Mesendoderm (in vitro differentiated cells): ENCODE data around the gene SPECC1L.

Source experiments
- DNase-seq: peaks from one replicate; pipeline ENCODE4 v3.0.0; 2013
- H2AK5ac ChIP-seq: 2 replicates; pipeline ENCODE4 v1.6.1; 2013; ENCODE audit warnings: low read length, inconsistent platforms
- H2BK120ac ChIP-seq: 2 replicates; pipeline ENCODE4 v1.6.1; 2013; ENCODE audit warnings: low read depth, mild to moderate bottlenecking, low read length, moderate library complexity, mixed read lengths
- H2BK15ac ChIP-seq: replicated peaks from 2 replicates; pipeline ENCODE4 v1.6.1; 2013; ENCODE audit warnings: low read depth, mild to moderate bottlenecking, moderate library complexity
- H2BK5ac ChIP-seq: 2 replicates; pipeline ENCODE4 v1.6.1; 2013; ENCODE audit warnings: low read length, inconsistent platforms
- H3K18ac ChIP-seq: 2 replicates; pipeline ENCODE4 v1.6.1; 2013; ENCODE audit warnings: mild to moderate bottlenecking, low read length, mixed read lengths
- H3K23ac ChIP-seq: one replicate; pipeline ENCODE4 v1.6.1; 2013; ENCODE audit warnings: low read length
- H3K27ac ChIP-seq: 2 replicates; pipeline ENCODE4 v1.5.1; 2013; ENCODE audit warnings: low read depth, mild to moderate bottlenecking, inconsistent platforms, low read length, moderate library complexity
- H3K27me3 ChIP-seq: 2 replicates; pipeline ENCODE4 v1.6.1; 2013; ENCODE audit warnings: low read length, control low read depth, mild to moderate bottlenecking, inconsistent platforms; ENCODE audit not compliant: insufficient read depth, poor library complexity
- H3K36me3 ChIP-seq: 2 replicates; pipeline ENCODE4 v1.6.1; 2013; ENCODE audit warnings: low read length, inconsistent platforms; ENCODE audit not compliant: control insufficient read depth, insufficient read depth
- H3K4ac ChIP-seq: one replicate; pipeline ENCODE4 v1.6.1; 2013; ENCODE audit warnings: low read depth, mild to moderate bottlenecking, low read length, moderate library complexity
- H3K4me1 ChIP-seq: 2 replicates; pipeline ENCODE4 v1.6.1; 2013; ENCODE audit warnings: low read depth, low read length, inconsistent platforms; ENCODE audit not compliant: control insufficient read depth
- H3K4me2 ChIP-seq: 2 replicates; pipeline ENCODE4 v1.6.1; 2013; ENCODE audit warnings: low read length
- H3K4me3 ChIP-seq: 2 replicates; pipeline ENCODE4 v1.5.1; 2013; ENCODE audit warnings: mild to moderate bottlenecking, low read length
- H3K56ac ChIP-seq: one replicate; pipeline ENCODE4 v1.6.1; 2013; ENCODE audit warnings: low read length
- H3K79me1 ChIP-seq: 2 replicates; pipeline ENCODE4 v1.6.1; 2013; ENCODE audit warnings: low read length, inconsistent platforms
- H3K79me2 ChIP-seq: 2 replicates; pipeline ENCODE4 v1.6.1; 2013; ENCODE audit warnings: mild to moderate bottlenecking, low read length; ENCODE audit not compliant: control insufficient read depth, insufficient read depth
- H3K9ac ChIP-seq: 2 replicates; pipeline ENCODE4 v1.6.1; 2013; ENCODE audit warnings: low read length, inconsistent platforms
- H4K5ac ChIP-seq: one replicate; pipeline ENCODE4 v1.6.1; 2013; ENCODE audit warnings: low read length
- H4K8ac ChIP-seq: one replicate; pipeline ENCODE4 v1.6.1; 2013; ENCODE audit warnings: low read depth, mild to moderate bottlenecking, control low read depth, low read length, moderate library complexity
- WGBS: extraction: QIAGEN DNeasy Blood & Tissue Kit; methylation state at CpG from one replicate; pipeline ENCODE4 v1.1.7; 2013; ENCODE audit warnings: low lambda C conversion rate, missing lambda C conversion rate; ENCODE audit not compliant: insufficient coverage; ENCODE audit errors: extremely low coverage; 5-methylcytosine and 5-hydroxymethylcytosine counted together

The SPECC1L gene

DNA sequence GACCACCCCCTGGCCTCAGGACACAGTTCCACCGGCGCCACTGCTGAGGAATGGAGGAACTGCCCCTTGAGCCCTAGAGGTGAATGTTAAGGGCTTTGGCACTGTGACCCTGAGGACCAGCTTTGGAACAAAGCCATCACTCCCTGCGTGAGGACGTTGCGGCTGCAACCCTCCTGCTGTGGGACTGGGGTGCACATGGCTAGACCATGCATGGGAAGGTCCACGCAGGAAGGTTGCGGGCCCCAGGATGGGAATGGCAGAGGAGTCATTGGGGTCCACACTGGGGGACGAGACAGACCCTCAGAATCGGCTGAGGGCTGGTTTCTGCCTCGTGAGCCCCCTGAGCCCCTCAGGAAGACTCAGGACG lies 150.3 kb downstream of the SPECC1L start:
- Histone ChIP-seq H3K79me1 (no peaks in the 10 kb centered on the region), H3K9ac (no peak overlapping the region), H3K56ac (no peak overlapping the region), H3K27ac (no peak overlapping the region), H2AK5ac (no peak overlapping the region), H2BK15ac (no peak overlapping the region), H3K27me3 (no peaks in the 10 kb centered on the region), H3K4me2 (no peak overlapping the region), H3K79me2 (no peaks in the 10 kb centered on the region), H3K23ac (no peak overlapping the region), H4K8ac (no peak overlapping the region), H3K36me3 (peaks cover 2% of the 10 kb centered on the region), H4K5ac (no peak overlapping the region), H3K4me1 (no peaks in the 10 kb centered on the region), H2BK120ac (no peak overlapping the region), H3K4me3 (no peak overlapping the region), H3K18ac (no peak overlapping the region), H2BK5ac (no peak overlapping the region), H3K4ac (no peak overlapping the region)
- WGBS: no CpG with 5 or more reads among the region's 11 CpGs
- DNase-seq: no peak

DNA sequence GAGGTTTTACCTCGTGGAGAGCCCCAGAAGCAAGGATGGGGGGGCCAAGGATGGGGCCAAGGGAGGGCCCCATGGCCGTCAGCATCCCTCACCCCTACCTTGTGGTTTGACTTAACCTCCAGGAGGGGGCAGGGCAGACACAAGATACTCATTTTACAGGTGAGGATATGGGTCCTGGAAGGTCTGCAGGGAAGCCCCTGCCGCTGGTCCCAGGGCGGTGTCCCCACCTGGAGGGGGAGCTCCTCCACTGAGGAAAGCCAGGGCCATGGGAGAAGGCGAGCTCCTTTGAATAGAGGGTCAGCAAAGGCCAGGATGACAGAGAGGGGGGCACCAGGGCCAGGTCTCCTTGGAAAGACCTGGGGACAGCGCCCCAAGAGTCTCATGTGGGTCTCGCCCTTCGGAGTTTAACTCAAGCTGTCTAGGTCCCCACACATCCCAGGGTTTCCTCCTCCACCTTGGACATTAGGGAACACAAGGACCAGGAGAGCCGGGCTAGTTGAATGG lies 150.8 kb downstream of the SPECC1L start:
- no CpG with 5 or more reads among the region's 9 CpGs for WGBS
- peak; percentile 93 for DNase-seq

DNA sequence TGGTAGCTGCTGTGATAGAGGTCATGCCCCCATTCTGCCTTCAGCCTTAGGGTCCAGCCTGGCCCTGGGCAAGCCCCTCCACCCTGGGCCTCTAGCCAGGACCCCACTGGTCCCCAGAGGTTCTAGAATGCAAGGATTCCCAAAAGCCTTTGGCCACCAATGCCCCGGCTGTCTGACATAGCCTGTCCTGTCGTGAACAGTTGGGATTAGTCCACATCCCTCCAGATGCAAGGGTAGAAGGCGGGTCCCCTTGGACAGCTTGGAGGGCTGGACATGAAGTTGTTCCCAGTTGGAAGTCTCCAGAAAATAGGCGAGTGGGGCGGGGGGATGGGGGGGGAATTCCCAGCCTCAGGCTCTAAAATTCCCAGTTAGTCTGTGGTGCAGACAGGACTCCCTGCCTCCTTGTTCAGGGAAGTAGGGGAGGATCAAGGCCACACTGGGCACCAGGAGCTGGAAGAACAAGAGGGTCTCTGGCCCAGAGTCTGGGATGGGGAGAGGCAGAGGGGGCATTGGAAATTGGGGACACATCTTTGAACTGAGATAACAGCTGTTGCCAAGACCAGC lies 151.6 kb downstream of the SPECC1L start:
- Histone ChIP-seq H3K23ac (no peak overlapping the region), H3K79me1 (no peaks in the 10 kb centered on the region), H3K18ac (no peak overlapping the region), H4K8ac (no peak overlapping the region), H2AK5ac (peak overlapping the region; percentile 74), H3K27ac (no peak overlapping the region), H3K27me3 (no peaks in the 10 kb centered on the region), H3K79me2 (no peaks in the 10 kb centered on the region), H2BK120ac (no peak overlapping the region), H3K4me3 (no peak overlapping the region), H3K4me1 (no peaks in the 10 kb centered on the region), H3K9ac (no peak overlapping the region), H4K5ac (no peak overlapping the region), H2BK5ac (no peak overlapping the region), H2BK15ac (no peak overlapping the region), H3K4ac (no peak overlapping the region), H3K36me3 (peaks cover 2% of the 10 kb centered on the region), H3K4me2 (no peak overlapping the region), H3K56ac (no peak overlapping the region)
- no CpG with 5 or more reads among the region's 5 CpGs for WGBS
- no peak for DNase-seq

More for the DNA sequence above, 150.8 kb downstream of the SPECC1L start:
- Histone ChIP-seq H4K8ac (no peak overlapping the region), H2AK5ac (no peak overlapping the region), H2BK5ac (no peak overlapping the region), H2BK15ac (no peak overlapping the region), H3K36me3 (peaks cover 2% of the 10 kb centered on the region), H3K27me3 (no peaks in the 10 kb centered on the region), H3K4me2 (no peak overlapping the region), H2BK120ac (no peak overlapping the region), H3K4me3 (no peak overlapping the region), H3K79me1 (no peaks in the 10 kb centered on the region), H3K4me1 (no peaks in the 10 kb centered on the region), H3K56ac (no peak overlapping the region), H3K4ac (no peak overlapping the region), H3K9ac (no peak overlapping the region), H3K27ac (no peak overlapping the region), H4K5ac (no peak overlapping the region), H3K23ac (no peak overlapping the region), H3K18ac (no peak overlapping the region), H3K79me2 (no peaks in the 10 kb centered on the region)

DNA sequence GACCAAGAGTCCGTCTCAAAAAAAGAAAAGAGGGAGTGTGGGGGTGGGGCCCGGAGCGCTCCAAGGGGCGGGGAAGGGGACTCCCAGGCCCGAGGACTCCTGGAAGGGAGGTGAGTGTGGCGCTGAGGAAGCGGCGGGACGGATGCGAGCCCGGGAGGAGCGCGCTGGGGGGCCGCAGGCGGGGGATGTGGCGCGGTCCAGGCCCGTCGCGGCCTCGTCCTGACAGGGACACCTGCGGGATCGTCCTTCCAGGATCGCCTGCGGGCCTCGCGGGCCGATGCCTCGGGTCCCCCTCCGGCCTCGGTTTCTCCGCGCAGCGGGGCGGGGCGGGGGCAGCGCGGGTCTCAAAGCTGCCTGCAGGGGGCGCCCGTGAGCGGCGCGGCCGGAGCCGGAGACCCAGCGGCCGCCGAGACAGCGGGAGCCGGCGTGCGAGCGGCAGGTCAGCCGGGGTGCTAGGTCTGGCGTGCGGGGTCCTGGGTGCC lies 152.9 kb downstream of the SPECC1L start:
- Histone ChIP-seq H3K4ac (no peak overlapping the region), H3K18ac (peak overlapping the region; percentile 11), H4K5ac (no peak overlapping the region), H3K9ac (peak overlapping the region; percentile 37), H2BK15ac (no peak overlapping the region), H2BK120ac (no peak overlapping the region), H3K4me1 (no peaks in the 10 kb centered on the region), H3K56ac (peak overlapping the region; percentile 73), H3K36me3 (no peaks in the 10 kb centered on the region), H2AK5ac (no peak overlapping the region), H3K79me2 (no peaks in the 10 kb centered on the region), H4K8ac (no peak overlapping the region), H2BK5ac (no peak overlapping the region), H3K4me3 (no peak overlapping the region), H3K79me1 (no peaks in the 10 kb centered on the region), H3K4me2 (peak overlapping the region; percentile 25), H3K27ac (no peak overlapping the region), H3K27me3 (no peaks in the 10 kb centered on the region), H3K23ac (no peak overlapping the region)
- WGBS: no CpG with 5 or more reads among the region's 56 CpGs
- DNase-seq: peak; percentile 42

DNA sequence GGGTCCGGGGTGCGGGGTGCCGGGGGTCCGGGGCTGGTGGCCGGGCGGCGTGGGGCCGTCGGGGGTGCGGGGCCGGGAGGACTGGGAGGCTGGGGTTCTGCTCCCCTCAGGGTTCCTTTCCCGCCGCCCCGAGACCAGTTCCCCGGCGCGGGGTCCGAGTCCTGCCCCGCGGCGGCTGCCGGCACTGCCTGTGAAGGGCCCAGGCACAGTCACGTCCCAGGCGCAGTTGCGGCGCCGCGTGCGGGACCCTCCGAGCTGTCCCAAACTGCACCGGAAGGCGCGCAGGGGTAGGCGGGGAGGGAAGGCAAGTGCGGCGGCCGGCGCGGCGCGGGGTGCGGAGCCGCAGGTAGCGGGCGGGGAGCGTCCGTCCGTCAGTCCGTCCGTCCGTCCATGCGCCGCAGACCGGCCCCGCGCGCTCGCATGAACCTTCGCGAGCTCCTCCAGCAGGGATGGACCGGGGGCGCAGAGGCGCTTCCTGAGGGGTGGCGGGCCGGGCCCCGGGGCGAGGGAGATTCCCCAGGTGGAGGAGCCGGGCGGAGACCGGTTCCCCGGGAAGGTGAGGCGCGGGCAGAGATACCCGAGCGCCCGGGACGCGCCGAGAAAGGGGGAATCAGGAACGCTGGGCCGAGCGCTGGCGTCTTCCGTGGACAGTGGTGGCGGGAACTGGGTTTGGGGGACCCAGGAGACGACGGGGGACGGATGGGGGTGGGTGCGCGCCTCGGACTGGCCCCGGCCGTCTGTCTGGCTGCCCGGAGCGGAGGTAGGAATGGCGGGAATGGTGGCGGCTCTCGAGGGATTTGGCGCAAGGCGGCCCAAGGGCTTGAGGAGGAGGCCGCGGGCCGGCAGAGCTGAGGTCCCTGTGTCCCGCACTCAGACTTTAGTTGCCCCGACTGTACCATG lies 153.6 kb downstream of the SPECC1L start:
- peak overlapping the region; percentile 83 for H3K56ac ChIP-seq
- peak overlapping the region; percentile 66 for H3K4me2 ChIP-seq
- no peak overlapping the region for H4K8ac ChIP-seq
- no peaks in the 10 kb centered on the region for H3K79me2 ChIP-seq
- no peak overlapping the region for H2BK15ac ChIP-seq
- H2BK5ac ChIP-seq: no peak overlapping the region
- peak overlapping the region; percentile 30 for H3K4me3 ChIP-seq
- H3K27ac ChIP-seq: no peak overlapping the region
- WGBS: no CpG with 5 or more reads among the region's 105 CpGs
- H3K36me3 ChIP-seq: no peaks in the 10 kb centered on the region
- H3K27me3 ChIP-seq: no peaks in the 10 kb centered on the region
- H3K9ac ChIP-seq: peak overlapping the region; percentile 69
- no peak for DNase-seq
- no peak overlapping the region for H4K5ac ChIP-seq
- H2BK120ac ChIP-seq: no peak overlapping the region
- no peaks in the 10 kb centered on the region for H3K79me1 ChIP-seq
- peak overlapping the region; percentile 11 for H3K18ac ChIP-seq
- H3K4ac ChIP-seq: no peak overlapping the region
- peak overlapping the region; percentile 66 for H3K23ac ChIP-seq
- no peaks in the 10 kb centered on the region for H3K4me1 ChIP-seq
- H2AK5ac ChIP-seq: no peak overlapping the region
